Neutrophil (primary cell): ENCODE results near the gene ADGRA1.
"Not testable (repeated sequence)": the region's sequence is repeated elsewhere in the genome, so short reads cannot be mapped to it uniquely, and the experiment has no call there.

ENCODE experiments used
- H3K27ac ChIP-seq: fragments of 200-600 bp; sonication (generic); 2 replicates; pipeline ENCODE4 v1.5.1; 2016; ENCODE audit warnings: mild to moderate bottlenecking, moderate library complexity
- H3K27me3 ChIP-seq: fragments of 200-600 bp; sonication (generic); 2 replicates; pipeline ENCODE4 v1.6.0; 2016; ENCODE audit warnings: mild to moderate bottlenecking
- H3K36me3 ChIP-seq: fragments of 200-600 bp; sonication (generic); 2 replicates; pipeline ENCODE4 v1.5.1; 2017
- H3K4me1 ChIP-seq, 2 experiments: fragments of 200-600 bp in 1 of 2; sonication (generic) in 1 of 2; 1 replicate in 1 of 2; 2 replicates in 1 of 2; pipeline versions ENCODE4 v1.5.1 to v1.6.1; 2013 to 2016; ENCODE audit warnings: low read depth in 1 of 2, low read length in 1 of 2, mild to moderate bottlenecking in 1 of 2, moderate library complexity in 1 of 2; ENCODE audit not compliant: control insufficient read depth in 1 of 2, insufficient read depth in 1 of 2
- H3K4me3 ChIP-seq, 2 experiments: fragments of 200-600 bp in 1 of 2; sonication (generic) in 1 of 2; 1 replicate in 1 of 2; 2 replicates in 1 of 2; pipeline ENCODE4 v1.5.1; 2013 to 2016; ENCODE audit warnings: low read depth in 1 of 2, low read length in 1 of 2, mild to moderate bottlenecking in 1 of 2, moderate library complexity in 1 of 2
- H3K9me3 ChIP-seq: fragments of 200-600 bp; sonication (generic); 2 replicates; pipeline ENCODE4 v1.5.1; 2016
- CTCF ChIP-seq: fragments of 200-600 bp; sonication (generic); IDR thresholded peaks from 2 replicates; pipeline ENCODE4 v1.5.1; 2016; ENCODE audit warnings: antibody characterized with exemption

The ADGRA1 gene

GRCh38 chr10:133110609-133111275 is 23.0 kb downstream of the ADGRA1 start:
- Histone ChIP-seq H3K4me1 (no peaks in the 10 kb centered on the region), H3K9me3 (no peaks in the 10 kb centered on the region), H3K27me3 (peaks cover 19% of the 10 kb centered on the region), H3K36me3 (no peaks in the 10 kb centered on the region), H3K4me3 (no peak overlapping the region), H3K27ac (no peak overlapping the region)
- TF ChIP-seq CTCF = no peak

- H3K4me1 ChIP-seq = not testable (repeated sequence)
These were observed 23.9 kb downstream of the ADGRA1 start for GRCh38 chr10:133111640-133112039.

GRCh38 chr10:133113146-133113830 is 25.6 kb downstream of the ADGRA1 start:
- no peak for TF ChIP-seq CTCF
- H3K27ac ChIP-seq = no peak overlapping the region
- H3K36me3 ChIP-seq = no peaks in the 10 kb centered on the region
- peaks cover 17% of the 10 kb centered on the region for H3K27me3 ChIP-seq
- H3K4me1 ChIP-seq = no peaks in the 10 kb centered on the region
- H3K4me3 ChIP-seq = no peak overlapping the region
- no peaks in the 10 kb centered on the region for H3K9me3 ChIP-seq

More at GRCh38 chr10:133111640-133112039, 23.9 kb downstream of the ADGRA1 start:
- H3K4me3 ChIP-seq, H3K36me3 ChIP-seq, H3K27ac ChIP-seq, H3K9me3 ChIP-seq: not testable (repeated sequence)
- peaks cover 17% of the 10 kb centered on the region for H3K27me3 ChIP-seq

- no peak overlapping the region for H3K4me3 ChIP-seq
- H3K27me3 ChIP-seq = peaks cover 17% of the 10 kb centered on the region
- H3K9me3 ChIP-seq = no peaks in the 10 kb centered on the region
- H3K36me3 ChIP-seq = no peaks in the 10 kb centered on the region
- no peaks in the 10 kb centered on the region for H3K4me1 ChIP-seq
- no peak for TF ChIP-seq CTCF
- no peak overlapping the region for H3K27ac ChIP-seq
These were observed 26.1 kb downstream of the ADGRA1 start for GRCh38 chr10:133113847-133114246.

- Histone ChIP-seq H3K27ac (no peak overlapping the region), H3K9me3 (no peaks in the 10 kb centered on the region), H3K27me3 (peaks cover 17% of the 10 kb centered on the region), H3K4me3 (no peak overlapping the region), H3K4me1 (no peaks in the 10 kb centered on the region), H3K36me3 (no peaks in the 10 kb centered on the region)
- TF ChIP-seq CTCF = no peak
These were observed 26.5 kb downstream of the ADGRA1 start for GRCh38 chr10:133114251-133114650.

- H3K27me3 ChIP-seq = peaks cover 12% of the 10 kb centered on the region
- no peaks in the 10 kb centered on the region for H3K36me3 ChIP-seq
- no peaks in the 10 kb centered on the region for H3K4me1 ChIP-seq
- TF ChIP-seq CTCF = no peak
- H3K4me3 ChIP-seq = no peak overlapping the region
- no peak overlapping the region for H3K27ac ChIP-seq
- no peaks in the 10 kb centered on the region for H3K9me3 ChIP-seq
These were observed 27.2 kb downstream of the ADGRA1 start for GRCh38 chr10:133114726-133115452.
